SKM-1 treated with dmso at 0.1 percent for 144 hours (cell line): ENCODE measurements around the gene FIBP.
"Not testable (repeated sequence)": the region's sequence is repeated elsewhere in the genome, so short reads cannot be mapped to it uniquely, and the experiment has no call there.

Source experiments
- DNase-seq: peaks from one replicate; lab custom pipeline; 2025; ENCODE audit not compliant: unreplicated experiment; lab: John Stamatoyannopoulos, UW

Gene FIBP

DNA sequence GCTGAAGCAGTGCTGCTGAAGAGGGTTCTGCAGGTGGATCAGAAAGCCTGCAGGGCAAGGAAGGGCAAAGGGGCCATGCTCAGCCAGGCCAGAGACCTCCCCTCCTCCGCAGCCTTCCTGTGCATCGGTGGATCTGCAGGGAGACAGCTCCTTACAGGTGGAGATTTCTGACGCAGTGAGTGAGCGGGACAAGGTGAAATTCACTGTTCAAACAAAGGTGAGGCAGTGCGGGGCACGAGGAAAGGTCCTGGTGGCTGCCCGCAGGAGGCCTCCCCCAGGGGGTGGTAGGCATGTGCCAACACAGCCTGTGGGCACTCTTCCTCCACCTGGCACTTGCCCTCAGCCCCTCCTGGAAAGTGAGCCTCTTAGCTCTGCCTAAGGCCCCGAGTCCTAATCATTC is 38.9 kb downstream of the FIBP start:
- no peak for DNase-seq

DNA sequence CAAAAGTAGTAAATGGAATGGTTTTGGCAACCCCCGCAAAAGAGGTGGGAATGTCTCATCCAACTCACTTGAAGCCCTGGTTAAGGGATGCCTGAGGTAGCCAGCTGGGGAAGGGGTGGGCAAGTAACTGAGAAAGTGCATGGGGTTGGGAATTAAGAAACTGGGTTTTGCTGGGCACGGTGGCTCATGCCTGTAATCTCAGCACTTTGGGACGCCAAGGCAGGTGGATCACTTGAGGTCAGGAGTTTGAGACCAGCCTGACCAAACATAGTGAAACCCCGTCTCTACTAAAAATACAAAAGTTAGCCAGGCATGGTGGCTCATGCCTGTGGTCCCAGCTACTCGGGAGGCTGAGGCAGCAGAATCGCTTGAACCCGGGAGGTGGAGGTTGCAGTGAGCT is 39.6 kb downstream of the FIBP start:
- DNase-seq = not testable (repeated sequence)

DNA sequence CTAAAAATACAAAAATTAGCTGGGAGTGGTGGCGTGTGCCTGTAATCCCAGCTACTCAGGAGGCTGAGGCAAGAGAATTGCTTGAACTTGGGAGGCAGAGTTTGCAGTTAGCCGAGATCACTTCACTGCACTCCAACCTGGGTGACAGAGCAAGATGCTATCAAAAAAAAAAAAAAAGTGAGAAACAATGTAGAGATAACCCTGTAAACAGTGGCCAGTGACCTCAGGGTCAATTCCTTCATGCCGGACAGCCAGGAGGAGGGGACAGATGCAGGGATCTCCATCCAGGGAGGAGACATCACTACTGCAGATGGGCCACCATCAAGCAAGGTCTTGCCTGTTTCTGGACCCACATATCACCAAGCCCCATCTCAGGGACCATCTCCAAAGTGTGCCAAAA is 40.5 kb downstream of the FIBP start:
- DNase-seq = no peak

DNA sequence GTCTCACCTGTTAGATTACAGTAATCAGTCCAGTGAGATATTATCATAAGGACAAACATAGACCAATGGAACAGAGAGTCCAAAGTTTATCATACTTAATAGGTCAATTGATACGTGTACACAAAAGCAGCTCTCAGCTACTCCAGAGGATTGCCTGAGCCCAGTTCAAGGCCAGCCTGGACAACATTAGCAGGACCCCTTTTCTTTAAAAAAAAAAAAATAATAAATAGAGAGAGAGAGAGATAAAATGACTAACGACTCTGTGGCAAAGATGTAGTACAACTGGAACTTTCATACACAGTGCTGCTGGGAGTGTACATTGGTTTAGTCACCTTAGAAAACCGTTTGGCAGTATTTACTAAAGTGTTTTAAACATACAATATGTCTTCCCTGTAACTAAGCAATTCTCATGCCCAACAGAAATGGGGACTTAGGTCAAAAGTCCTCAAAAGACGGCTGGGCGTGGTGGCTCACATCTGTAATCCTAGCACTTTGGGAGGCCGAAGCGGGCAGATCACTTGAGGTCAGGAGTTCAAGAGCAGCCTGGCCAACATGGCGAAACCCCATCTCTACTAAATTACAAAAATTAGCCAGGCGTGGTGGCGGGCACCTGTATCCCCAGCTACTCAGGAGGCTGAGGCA is 43.9 kb downstream of the FIBP start:
- DNase-seq = no peak

DNA sequence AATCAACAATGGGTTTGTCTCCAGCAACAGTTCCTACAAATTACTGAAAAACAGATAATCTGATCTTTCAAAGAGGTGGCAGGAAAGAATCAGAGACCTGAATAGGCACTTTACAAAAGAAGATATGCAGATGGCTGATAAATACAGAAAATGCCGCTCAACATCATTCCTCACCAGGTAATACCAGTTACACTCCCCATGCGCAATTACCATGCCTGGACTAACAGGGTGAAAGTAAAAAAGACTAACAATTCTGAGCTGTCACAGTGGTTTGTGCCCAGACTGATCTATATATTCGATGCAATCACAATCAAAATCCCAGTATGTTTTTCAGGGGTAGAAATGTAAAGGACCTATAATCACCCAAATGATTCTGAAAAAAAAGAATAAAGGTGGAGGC is 44.5 kb downstream of the FIBP start:
- DNase-seq = no peak

DNA sequence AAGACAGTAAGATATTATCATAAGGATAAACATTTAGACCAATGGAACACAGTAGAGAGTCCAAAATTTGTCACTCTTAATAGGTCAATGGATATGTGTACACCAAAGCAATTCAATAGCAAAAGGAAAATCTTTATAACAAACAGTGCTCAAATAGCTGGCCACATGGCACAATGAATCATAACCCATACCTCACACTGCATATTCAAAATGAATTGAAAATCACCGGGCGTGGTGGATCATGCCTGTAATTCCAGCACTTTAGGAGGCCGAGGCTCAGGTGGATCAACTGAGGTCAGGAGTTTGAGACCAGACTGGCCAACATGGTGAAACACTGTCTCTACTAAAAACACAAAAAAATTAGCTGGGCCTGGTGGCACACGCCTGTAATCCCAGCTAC is 46.1 kb downstream of the FIBP start:
- no peak for DNase-seq

DNA sequence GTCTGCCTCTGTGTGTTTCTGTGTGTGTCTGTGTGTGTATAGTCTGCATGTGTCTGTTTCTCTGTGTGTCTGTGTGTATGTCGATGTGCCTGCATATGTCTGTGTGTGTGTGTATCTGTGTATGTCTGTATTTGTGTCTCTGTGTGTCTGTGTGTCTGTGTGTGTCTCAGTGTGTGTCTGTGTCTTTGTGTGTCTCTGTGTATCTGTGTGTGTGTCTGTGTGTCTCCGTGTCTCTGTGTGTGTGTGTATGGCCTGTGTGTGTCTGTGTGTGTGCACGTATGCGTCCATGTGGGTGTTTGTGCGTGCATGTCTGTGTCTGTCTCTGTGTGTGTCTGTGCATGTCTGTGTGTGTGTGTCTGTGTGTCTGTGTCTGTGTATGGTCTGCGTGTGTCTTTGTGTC is 54.1 kb downstream of the FIBP start:
- DNase-seq = no peak
